Endothelial cell of umbilical vein (primary cell): ENCODE data around the gene TRIM17. TPM values are rescaled to one million over a fixed set of nuclear protein-coding genes. Genes with fewer than 3 reads are reported as not detected.

Source experiments
- BruUV-seq: library from RNA; stranded (reverse); fragments of 400-500 nt; replicated peaks from 2 replicates; lab custom pipeline; 2021; lab: Mats Ljungman, UMichigan
- CTCF ChIA-PET: fragments of 300-600, 350-600 bp; sonication (Branson Sonifier 250); formaldehyde crosslinking; loops from one replicate; lab custom pipeline; 2021; ENCODE audit warnings: antibody characterized with exemption, inconsistent platforms; lab: Charles Lee
- POLR2A ChIA-PET: fragments of 300-600, 350-600 bp; sonication (Branson Sonifier 250); formaldehyde crosslinking; loops from one replicate; lab custom pipeline; 2021; ENCODE audit warnings: antibody characterized with exemption, inconsistent platforms; lab: Charles Lee
- DNase-seq: peaks from one replicate; pipeline ENCODE4 v3.0.0-alpha.2; 2011; ENCODE audit warnings: low read depth, low spot score
- FAIRE-seq: peaks from 2 replicates; lab custom pipeline; 2011; peaks lifted over from hg19 to GRCh38; lab: Jason Lieb, UNC
- H2AFZ ChIP-seq: 2 replicates; pipeline ENCODE4 v1.6.0; 2012; ENCODE audit warnings: low read depth, low read length, control low read depth, inconsistent platforms
- H3K27ac ChIP-seq: 2 replicates; pipeline ENCODE4 v1.5.1; 2011; ENCODE audit warnings: low read depth, mild to moderate bottlenecking, control low read depth, low read length, moderate library complexity; ENCODE audit not compliant: insufficient read depth
- H3K27me3 ChIP-seq, 2 experiments: 2 replicates each; pipeline versions ENCODE4 v1.6.0 to v1.6.1; 2011; ENCODE audit warnings: low read length in 2 of 2, mixed read lengths in 1 of 2; ENCODE audit not compliant: control insufficient read depth in 2 of 2, insufficient read depth in 2 of 2
- H3K36me3 ChIP-seq, 2 experiments: 2 replicates in 1 of 2; 3 replicates in 1 of 2; pipeline ENCODE4 v1.5.1; 2011; ENCODE audit warnings: low read length in 2 of 2, mild to moderate bottlenecking in 1 of 2, moderate library complexity in 1 of 2; ENCODE audit not compliant: control insufficient read depth in 2 of 2, insufficient read depth in 2 of 2; ENCODE audit errors: extremely low read depth in 1 of 2
- H3K4me1 ChIP-seq: 3 replicates; pipeline ENCODE4 v1.5.1; 2011; ENCODE audit warnings: mild to moderate bottlenecking, low read length; ENCODE audit not compliant: control insufficient read depth, insufficient read depth; ENCODE audit errors: extremely low read depth
- H3K4me2 ChIP-seq: 2 replicates; pipeline ENCODE4 v1.6.1; 2011; ENCODE audit warnings: low read length, control low read depth, mixed read lengths; ENCODE audit not compliant: insufficient read depth
- H3K4me3 ChIP-seq, 3 experiments: fragments of 200-600 bp in 1 of 3; sonication (generic), shearing (Covaris generic) in 1 of 3; replicated peaks in 1 of 3; 2 replicates each; pipeline ENCODE4 v1.5.1; 2011 to 2016; ENCODE audit warnings: control low read depth in 3 of 3, low read length in 3 of 3, mild to moderate bottlenecking in 2 of 3, inconsistent platforms in 1 of 3, low read depth in 1 of 3, moderate library complexity in 1 of 3; ENCODE audit not compliant: insufficient read depth in 1 of 3
- H3K79me2 ChIP-seq: 2 replicates; pipeline ENCODE4 v1.6.0; 2012; ENCODE audit warnings: low read length, inconsistent platforms; ENCODE audit not compliant: control insufficient read depth, insufficient read depth
- H3K9ac ChIP-seq: replicated peaks from 2 replicates; pipeline ENCODE3; 2011; ENCODE audit warnings: low read length, control low read depth; ENCODE audit not compliant: insufficient read depth; ENCODE audit errors: extremely low read depth
- H3K9me1 ChIP-seq: replicated peaks from 3 replicates; pipeline ENCODE4 v1.6.0; 2011; ENCODE audit warnings: mild to moderate bottlenecking, low read length; ENCODE audit not compliant: control insufficient read depth, insufficient read depth; ENCODE audit errors: extremely low read depth
- H3K9me3 ChIP-seq: replicated peaks from 2 replicates; pipeline ENCODE4 v1.5.1; 2012; ENCODE audit warnings: low read length, inconsistent platforms; ENCODE audit not compliant: control insufficient read depth, insufficient read depth
- H4K20me1 ChIP-seq: replicated peaks from 2 replicates; pipeline ENCODE3; 2011; ENCODE audit warnings: mild to moderate bottlenecking, low read length; ENCODE audit not compliant: control insufficient read depth, insufficient read depth; ENCODE audit errors: extremely low read depth
- EZH2 ChIP-seq: IDR thresholded peaks from 2 replicates; pipeline ENCODE4 v1.6.1; 2012; ENCODE audit warnings: borderline replicate concordance, low read depth, mild to moderate bottlenecking, moderate library complexity, low read length, inconsistent platforms; ENCODE audit not compliant: severe bottlenecking
- FOS ChIP-seq: IDR thresholded peaks from 2 replicates; pipeline ENCODE4 v1.6.1; 2011; ENCODE audit warnings: mild to moderate bottlenecking, low read length, moderate library complexity, borderline replicate concordance; ENCODE audit not compliant: insufficient read depth
- GATA2 ChIP-seq: IDR thresholded peaks from 2 replicates; pipeline ENCODE4 v1.7.0; 2011; ENCODE audit warnings: low read depth, mild to moderate bottlenecking, moderate library complexity, mixed read lengths, low read length; ENCODE audit not compliant: insufficient read length, insufficient read depth
- JUN ChIP-seq: IDR thresholded peaks from 2 replicates; pipeline ENCODE4 v1.6.1; 2011; ENCODE audit warnings: borderline replicate concordance, low read depth; ENCODE audit not compliant: insufficient read length, insufficient read depth
- MYC ChIP-seq: IDR thresholded peaks from one replicate; pipeline ENCODE4 v1.6.1; 2011; ENCODE audit warnings: mild to moderate bottlenecking, low read depth, low read length
- POLR2A ChIP-seq: IDR thresholded peaks from 2 replicates; pipeline ENCODE4 v1.6.1; 2012; ENCODE audit warnings: low read depth, mild to moderate bottlenecking, control low read depth, low read length
- dilution Hi-C: fragments of 300-500 bp; cut with MboI; formaldehyde crosslinking; loops from one replicate; pipeline ENCODE4 v1.15.0; 2019; ENCODE audit warnings: low sequenced_read_pairs; ENCODE audit not compliant: extremely low pct_ligation_motif_present
- intact Hi-C: fragments of 100-400 bp; cut with micrococcal nuclease; formaldehyde crosslinking; loops from one replicate; pipeline ENCODE4 v1.10.0; 2022
- polyA plus RNA-seq, 4 experiments: library from polyadenylated mRNA; depleted of rRNA in 3 of 4; stranded (reverse) in 3 of 4; unstranded in 1 of 4; fragments of >200 nt; gene quantifications; 2 replicates each; pipeline versions ENCODE4 v1.2.1 to v1.2.3, GENCODE V29; 2011 to 2012; ENCODE audit warnings: missing spikeins in 1 of 4
- total RNA-seq: library from RNA; stranded (reverse); gene quantifications from 2 replicates; pipeline ENCODE4 v1.2.3, GENCODE V29; 2021
- TF ChIP-seq, protein P1 (sequence below): IDR thresholded peaks from 2 replicates; pipeline ENCODE4 v1.6.1; 2011; ENCODE audit not compliant: insufficient read depth, insufficient read length
- TF ChIP-seq, protein P2 (sequence below), 2 donors: IDR thresholded peaks; 1 replicate in 1 of 2; 2 replicates in 1 of 2; pipeline ENCODE4 v1.5.1; 2011; ENCODE audit warnings: low read length in 2 of 2, mild to moderate bottlenecking in 2 of 2, moderate library complexity in 2 of 2, control low read depth in 1 of 2, inconsistent platforms in 1 of 2, low read depth in 1 of 2; ENCODE audit not compliant: insufficient read depth in 1 of 2; ENCODE audit errors: extremely low read depth in 1 of 2

TRIM17 gene
- total and polyA plus RNA-seq, 2 donors (not counting 3 experiments of a cell fraction or from before 2014, with no cell fraction given) = not detected

DNA sequence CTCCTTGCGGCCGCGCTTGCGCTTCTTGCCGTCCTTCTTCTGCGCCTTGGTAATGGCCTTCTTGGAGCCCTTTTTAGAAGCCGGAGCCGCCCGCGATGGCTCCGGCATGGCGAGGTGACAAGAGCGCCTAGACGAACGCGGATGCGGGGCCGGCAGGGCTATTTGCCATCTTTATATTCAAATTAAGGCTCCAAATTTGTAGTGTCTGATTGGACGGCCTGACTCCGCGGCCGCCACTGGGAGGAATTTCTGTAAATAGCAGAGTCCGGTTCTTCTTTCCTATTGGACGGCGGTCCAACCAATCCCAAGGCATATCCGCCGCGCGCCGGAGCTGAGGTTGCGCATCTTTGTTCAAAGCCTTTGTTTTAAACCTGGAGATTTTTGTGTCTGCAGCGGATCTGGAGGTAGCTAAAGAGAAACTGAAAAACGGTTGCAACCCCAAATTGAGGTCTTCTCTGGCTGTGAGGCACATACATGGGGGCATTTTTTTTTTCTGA, 47.9 kb upstream of the TRIM17 start:
- peak overlapping the region; percentile 63 for H2AFZ ChIP-seq
- FAIRE-seq (peak; percentile 93), DNase-seq (peak; percentile 81)
- H3K36me3 ChIP-seq = no peaks in the 10 kb centered on the region
- H3K27me3 ChIP-seq = peaks cover 55 to 70% of the 10 kb centered on the region in 2 experiments
- no peaks in the 10 kb centered on the region for H3K79me2 ChIP-seq
- no peak overlapping the region for H3K9ac ChIP-seq
- BruUV-seq = no TSS peak
- H4K20me1 ChIP-seq = no peaks in the 10 kb centered on the region
- POLR2A ChIA-PET = no interaction called here
- dilution Hi-C loops = no loop called here
- H3K4me3 ChIP-seq = peak overlapping the region in 2 of 3 experiments; percentile 22 to 68
- CTCF ChIA-PET = interaction anchor here (1.0 to 1.9 kb wide), 4 partner anchors 8 to 465 kb away, joined by 3 to 7 read pairs (median 5); partner anchors contain the start of gene RNF187
- intact Hi-C loops = loop anchor here (2.0 kb wide), 1 partner anchor 58 kb away; the partner anchor contains the start of gene TRIM11
- H3K4me2 ChIP-seq = peak overlapping the region; percentile 81
- peaks cover 6% of the 10 kb centered on the region for H3K4me1 ChIP-seq
- TF ChIP-seq EZH2 = peak; percentile 38
- TF ChIP-seq, protein P1, sequence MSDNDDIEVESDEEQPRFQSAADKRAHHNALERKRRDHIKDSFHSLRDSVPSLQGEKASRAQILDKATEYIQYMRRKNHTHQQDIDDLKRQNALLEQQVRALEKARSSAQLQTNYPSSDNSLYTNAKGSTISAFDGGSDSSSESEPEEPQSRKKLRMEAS = no peak
- H3K27ac ChIP-seq = no peak overlapping the region
- no peaks in the 10 kb centered on the region for H3K9me3 ChIP-seq
- no peaks in the 10 kb centered on the region for H3K9me1 ChIP-seq

DNA sequence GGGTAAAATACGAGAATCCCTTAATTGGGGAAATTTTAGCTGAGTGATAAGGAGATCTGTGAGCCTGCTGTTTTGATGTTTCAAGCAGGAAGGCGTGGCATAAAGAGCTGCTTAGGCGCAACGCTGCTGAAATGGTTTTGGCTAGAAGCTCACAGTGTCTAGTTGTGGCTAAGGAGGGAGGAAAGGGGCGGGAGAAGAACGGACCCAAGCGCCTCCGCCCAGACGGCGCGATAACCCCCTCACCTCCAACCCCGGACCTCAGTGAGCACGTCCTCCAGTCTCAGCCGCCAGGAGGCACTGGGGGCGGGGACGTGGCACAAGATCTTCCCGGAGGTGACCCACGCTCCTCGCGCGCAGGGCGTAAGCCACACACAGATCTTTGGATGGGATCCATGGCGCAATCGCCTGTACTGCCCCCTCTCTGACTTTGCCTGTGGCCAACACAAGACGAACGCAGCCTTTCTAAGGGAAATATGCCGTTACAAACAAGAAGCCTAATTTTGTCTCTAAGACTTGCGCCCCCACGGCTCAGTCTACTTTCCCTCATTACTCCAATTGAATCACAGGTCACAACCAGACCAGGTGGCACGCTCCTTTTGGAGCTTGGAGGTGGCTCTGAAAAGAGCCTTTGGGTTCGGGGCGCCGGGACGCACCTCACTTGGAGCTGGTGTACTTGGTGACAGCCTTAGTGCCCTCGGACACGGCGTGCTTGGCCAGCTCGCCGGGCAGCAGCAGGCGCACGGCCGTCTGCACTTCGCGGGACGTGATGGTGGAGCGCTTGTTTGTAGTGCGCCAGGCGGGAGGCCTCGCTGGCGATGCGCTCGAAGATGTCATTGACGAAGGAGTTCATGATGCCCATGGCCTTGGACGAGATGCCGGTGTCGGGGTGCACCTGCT, 47.1 kb upstream of the TRIM17 start:
- dilution Hi-C loops = no loop called here
- BruUV-seq = no TSS peak
- CTCF ChIA-PET = interaction anchor here (1.0 to 1.9 kb wide), 4 partner anchors 9 to 464 kb away, joined by 3 to 7 read pairs (median 5); partner anchors contain the start of gene RNF187
- intact Hi-C loops = loop anchor here (2.0 kb wide), 1 partner anchor 57 kb away; the partner anchor contains the start of gene TRIM11
- no peaks in the 10 kb centered on the region for H3K36me3 ChIP-seq
- H3K9me3 ChIP-seq = no peaks in the 10 kb centered on the region
- H3K9me1 ChIP-seq = no peaks in the 10 kb centered on the region
- H3K4me3 ChIP-seq = peak overlapping the region in 1 of 3 experiments; percentile 16
- peak overlapping the region; percentile 56 for H2AFZ ChIP-seq
- no peak overlapping the region for H3K9ac ChIP-seq
- H3K27ac ChIP-seq = no peak overlapping the region
- H3K4me1 ChIP-seq = peaks cover 11% of the 10 kb centered on the region
- peak overlapping the region; percentile 81 for H3K4me2 ChIP-seq
- no peaks in the 10 kb centered on the region for H4K20me1 ChIP-seq
- no peak for FAIRE-seq
- no peaks in the 10 kb centered on the region for H3K79me2 ChIP-seq
- TF ChIP-seq FOS (no peak), POLR2A (no peak), EZH2 (peak; percentile 62), JUN (no peak), MYC (no peak), GATA2 (no peak)
- TF ChIP-seq, protein P2, sequence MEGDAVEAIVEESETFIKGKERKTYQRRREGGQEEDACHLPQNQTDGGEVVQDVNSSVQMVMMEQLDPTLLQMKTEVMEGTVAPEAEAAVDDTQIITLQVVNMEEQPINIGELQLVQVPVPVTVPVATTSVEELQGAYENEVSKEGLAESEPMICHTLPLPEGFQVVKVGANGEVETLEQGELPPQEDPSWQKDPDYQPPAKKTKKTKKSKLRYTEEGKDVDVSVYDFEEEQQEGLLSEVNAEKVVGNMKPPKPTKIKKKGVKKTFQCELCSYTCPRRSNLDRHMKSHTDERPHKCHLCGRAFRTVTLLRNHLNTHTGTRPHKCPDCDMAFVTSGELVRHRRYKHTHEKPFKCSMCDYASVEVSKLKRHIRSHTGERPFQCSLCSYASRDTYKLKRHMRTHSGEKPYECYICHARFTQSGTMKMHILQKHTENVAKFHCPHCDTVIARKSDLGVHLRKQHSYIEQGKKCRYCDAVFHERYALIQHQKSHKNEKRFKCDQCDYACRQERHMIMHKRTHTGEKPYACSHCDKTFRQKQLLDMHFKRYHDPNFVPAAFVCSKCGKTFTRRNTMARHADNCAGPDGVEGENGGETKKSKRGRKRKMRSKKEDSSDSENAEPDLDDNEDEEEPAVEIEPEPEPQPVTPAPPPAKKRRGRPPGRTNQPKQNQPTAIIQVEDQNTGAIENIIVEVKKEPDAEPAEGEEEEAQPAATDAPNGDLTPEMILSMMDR (IDR thresholded peaks at IDR 0.05; ENCODE audit: extremely low read depth in 1 of 2, insufficient read depth in 1 of 2, low read depth in 1 of 2, low read length in 2 of 2) = no peak
- TF ChIP-seq, protein P1 = no peak
- DNase-seq = no peak
- peaks cover 49 to 63% of the 10 kb centered on the region in 2 experiments for H3K27me3 ChIP-seq
- POLR2A ChIA-PET = no interaction called here
